SK-N-SH treated with all-trans-retinoic acid at 6 μM for 48 hours (cell line): ENCODE data around the gene SLC2A11.
A peak's percentile ranks its signal among the peaks of the same experiment; 100 is the strongest.

Experiments
- ARNTL ChIP-seq: fragments of 450-650 bp; formaldehyde crosslinking; IDR thresholded peaks from 2 replicates; pipeline ENCODE4 v1.5.0; 2020; ENCODE audit warnings: low read depth, mild to moderate bottlenecking, moderate library complexity, borderline replicate concordance
- BACH2 ChIP-seq: fragments of 250-450 bp; sonication (Bioruptor Pico); IDR thresholded peaks from 2 replicates; pipeline ENCODE4 v1.9.0; 2021; ENCODE audit warnings: mild to moderate bottlenecking, borderline replicate concordance
- CSDC2 ChIP-seq: fragments of 250-450 bp; sonication (Bioruptor Pico); IDR thresholded peaks from 2 replicates; pipeline ENCODE4 v1.5.0; 2020; ENCODE audit warnings: mild to moderate bottlenecking, moderate library complexity
- ISL1 ChIP-seq: fragments of 250-450 bp; sonication (Bioruptor Pico); IDR thresholded peaks from 2 replicates; pipeline ENCODE4 v2.1.2; 2022; ENCODE audit warnings: mild to moderate bottlenecking, moderate library complexity
- OSR1 ChIP-seq: fragments of 250-450 bp; sonication (Bioruptor Pico); IDR thresholded peaks from 2 replicates; pipeline ENCODE4 v1.8.0; 2022; ENCODE audit warnings: moderate library complexity, mild to moderate bottlenecking, inconsistent platforms
- PPARA ChIP-seq: fragments of 250-450 bp; sonication (Bioruptor Pico); IDR thresholded peaks from 2 replicates; pipeline ENCODE4 v1.5.0; 2020; ENCODE audit warnings: mild to moderate bottlenecking, borderline replicate concordance
- RARB ChIP-seq: fragments of 250-450 bp; sonication (Bioruptor Pico); IDR thresholded peaks from 2 replicates; pipeline ENCODE4 v1.8.0; 2021; ENCODE audit warnings: mild to moderate bottlenecking, moderate library complexity
- SNAI2 ChIP-seq: fragments of 250-450 bp; sonication (Bioruptor Pico); IDR thresholded peaks from 2 replicates; pipeline ENCODE4 v1.5.0; 2020; ENCODE audit warnings: mild to moderate bottlenecking, moderate library complexity
- TCF4 ChIP-seq: fragments of 250-450 bp; sonication (Bioruptor Pico); IDR thresholded peaks from 2 replicates; pipeline ENCODE4 v1.8.0; 2021; ENCODE audit warnings: mild to moderate bottlenecking, moderate library complexity, borderline replicate concordance
- TOX ChIP-seq: fragments of 250-450 bp; sonication (Bioruptor Pico); IDR thresholded peaks from 2 replicates; pipeline ENCODE4 v1.8.0; 2021; ENCODE audit warnings: mild to moderate bottlenecking, moderate library complexity, borderline replicate concordance
- ZC3H10 ChIP-seq: fragments of 250-450 bp; sonication (Bioruptor Pico); IDR thresholded peaks from 2 replicates; pipeline ENCODE4 v1.5.1; 2021; ENCODE audit warnings: mild to moderate bottlenecking, moderate library complexity
- ZFP30 ChIP-seq: fragments of 450-650 bp; formaldehyde crosslinking; IDR thresholded peaks from 2 replicates; pipeline ENCODE4 v1.5.0; 2022; ENCODE audit warnings: mild to moderate bottlenecking, moderate library complexity
- ZNF70 ChIP-seq: fragments of 450-650 bp; formaldehyde crosslinking; IDR thresholded peaks from 2 replicates; pipeline ENCODE4 v1.5.0; 2020; ENCODE audit warnings: mild to moderate bottlenecking, moderate library complexity
- TF ChIP-seq, protein P1 (sequence below): fragments of 250-450 bp; sonication (Bioruptor Pico); IDR thresholded peaks from 2 replicates; pipeline ENCODE4 v1.8.0; 2020; ENCODE audit warnings: mild to moderate bottlenecking, moderate library complexity, borderline replicate concordance

DNA sequence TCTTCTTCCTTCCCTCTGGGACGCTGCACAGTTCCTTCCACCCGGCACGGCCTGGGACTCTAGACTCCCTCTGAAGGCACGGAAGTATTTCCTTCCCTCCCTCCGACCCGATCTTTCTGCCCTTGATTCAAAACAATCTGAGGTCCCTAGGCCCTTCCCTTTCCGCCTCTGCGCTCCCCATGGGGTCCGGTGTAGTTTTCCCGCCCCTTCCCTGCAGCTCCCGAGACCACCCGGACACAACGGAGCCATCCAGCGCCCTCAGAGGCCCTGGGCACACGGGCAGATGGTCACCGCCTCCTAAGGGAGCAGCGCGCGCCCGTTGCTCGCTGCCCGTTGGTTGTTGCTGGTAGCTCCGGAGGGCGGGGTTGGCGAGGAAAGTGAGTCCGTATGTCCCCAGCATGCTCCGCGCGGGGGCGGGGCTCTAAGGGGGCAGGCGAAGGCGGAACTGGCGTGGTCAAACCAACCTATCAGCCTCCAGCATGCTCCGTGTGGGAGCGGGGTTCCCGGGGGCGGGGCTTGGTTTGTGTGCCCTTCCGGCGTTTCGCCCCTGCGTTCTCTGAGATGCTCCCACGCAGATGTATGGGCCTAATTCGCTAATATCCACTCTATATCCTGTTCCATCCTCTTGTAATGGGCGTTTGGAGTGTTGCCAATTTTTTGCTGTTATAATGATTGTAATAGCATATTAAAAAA, 56.1 kb downstream of the SLC2A11 start:
- TF ChIP-seq, protein P1, sequence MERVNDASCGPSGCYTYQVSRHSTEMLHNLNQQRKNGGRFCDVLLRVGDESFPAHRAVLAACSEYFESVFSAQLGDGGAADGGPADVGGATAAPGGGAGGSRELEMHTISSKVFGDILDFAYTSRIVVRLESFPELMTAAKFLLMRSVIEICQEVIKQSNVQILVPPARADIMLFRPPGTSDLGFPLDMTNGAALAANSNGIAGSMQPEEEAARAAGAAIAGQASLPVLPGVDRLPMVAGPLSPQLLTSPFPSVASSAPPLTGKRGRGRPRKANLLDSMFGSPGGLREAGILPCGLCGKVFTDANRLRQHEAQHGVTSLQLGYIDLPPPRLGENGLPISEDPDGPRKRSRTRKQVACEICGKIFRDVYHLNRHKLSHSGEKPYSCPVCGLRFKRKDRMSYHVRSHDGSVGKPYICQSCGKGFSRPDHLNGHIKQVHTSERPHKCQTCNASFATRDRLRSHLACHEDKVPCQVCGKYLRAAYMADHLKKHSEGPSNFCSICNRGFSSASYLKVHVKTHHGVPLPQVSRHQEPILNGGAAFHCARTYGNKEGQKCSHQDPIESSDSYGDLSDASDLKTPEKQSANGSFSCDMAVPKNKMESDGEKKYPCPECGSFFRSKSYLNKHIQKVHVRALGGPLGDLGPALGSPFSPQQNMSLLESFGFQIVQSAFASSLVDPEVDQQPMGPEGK (CRISPR knock-in tag), result no peak
- TF ChIP-seq RARB (CRISPR knock-in tag), result no peak
- no peak for TF ChIP-seq ZFP30 (CRISPR knock-in tag)
- TF ChIP-seq ZC3H10 (CRISPR knock-in tag), result no peak
- TF ChIP-seq CSDC2 (CRISPR knock-in tag), result peak; percentile 76; the same call in 1 of the 2 replicates
- peak; percentile 22; the same call in 1 of the 2 replicates for TF ChIP-seq ISL1 (CRISPR knock-in tag)
- TF ChIP-seq PPARA (CRISPR knock-in tag), result no peak
- no peak for TF ChIP-seq BACH2 (CRISPR knock-in tag)
- no peak for TF ChIP-seq ARNTL
- TF ChIP-seq SNAI2, result no peak
- peak; percentile 45; the same call in 1 of the 2 replicates for TF ChIP-seq TCF4 (CRISPR knock-in tag)
- TF ChIP-seq OSR1 (CRISPR knock-in tag), result no peak
- no peak for TF ChIP-seq ZNF70 (CRISPR knock-in tag)
- TF ChIP-seq TOX (CRISPR knock-in tag), result no peak
